Eye (tissue), 1 donor: ENCODE results near the gene ZDHHC21.
"Not testable (repeated sequence)": the region's sequence is repeated elsewhere in the genome, so short reads cannot be mapped to it uniquely, and the experiment has no call there.

Source experiments
- DNase-seq: peaks from one replicate; pipeline ENCODE4 v3.0.0-alpha.2; 2015

Gene ZDHHC21

GRCh38 chr9:14678776-14679175 is 14.5 kb downstream of the ZDHHC21 start:
- no peak for DNase-seq

GRCh38 chr9:14677872-14678271 is 15.4 kb downstream of the ZDHHC21 start:
- no peak for DNase-seq

GRCh38 chr9:14677396-14677795 is 15.8 kb downstream of the ZDHHC21 start:
- DNase-seq: no peak

- DNase-seq: no peak
Measured at GRCh38 chr9:14674630-14675029, 18.6 kb downstream of the ZDHHC21 start.

- no peak for DNase-seq
Measured at GRCh38 chr9:14671377-14671776, 21.9 kb downstream of the ZDHHC21 start.

- no peak for DNase-seq
Measured at GRCh38 chr9:14670718-14671117, 22.5 kb downstream of the ZDHHC21 start.

GRCh38 chr9:14664022-14664421 is 29.2 kb downstream of the ZDHHC21 start:
- DNase-seq: not testable (repeated sequence)

GRCh38 chr9:14662060-14662453 is 31.2 kb downstream of the ZDHHC21 start:
- no peak for DNase-seq

GRCh38 chr9:14661421-14662059 is 31.7 kb downstream of the ZDHHC21 start:
- DNase-seq: peak; percentile 72

GRCh38 chr9:14660721-14661120 is 32.5 kb downstream of the ZDHHC21 start:
- DNase-seq: no peak

GRCh38 chr9:14654932-14655331 is 38.3 kb downstream of the ZDHHC21 start:
- DNase-seq: no peak

GRCh38 chr9:14653511-14653910 is 39.7 kb downstream of the ZDHHC21 start:
- DNase-seq: no peak

- peak; percentile 53 for DNase-seq
Measured at GRCh38 chr9:14652729-14653377, 40.4 kb downstream of the ZDHHC21 start.

- DNase-seq: no peak
Measured at GRCh38 chr9:14650596-14650995, 42.6 kb downstream of the ZDHHC21 start.

GRCh38 chr9:14645648-14646047 is 47.6 kb downstream of the ZDHHC21 start:
- no peak for DNase-seq

- no peak for DNase-seq
Measured at GRCh38 chr9:14640967-14641366, 52.3 kb downstream of the ZDHHC21 start.

GRCh38 chr9:14640294-14640693 is 52.9 kb downstream of the ZDHHC21 start:
- DNase-seq: no peak

GRCh38 chr9:14633906-14634565 is 59.2 kb downstream of the ZDHHC21 start:
- no peak for DNase-seq

- no peak for DNase-seq
Measured at GRCh38 chr9:14633148-14633547, 60.1 kb downstream of the ZDHHC21 start.

GRCh38 chr9:14627513-14627912 is 65.7 kb downstream of the ZDHHC21 start:
- DNase-seq: peak; percentile 58

- DNase-seq: no peak
Measured at GRCh38 chr9:14618836-14619420, 74.3 kb downstream of the ZDHHC21 start.

GRCh38 chr9:14616188-14616982 is 76.8 kb downstream of the ZDHHC21 start:
- peak; percentile 65 for DNase-seq

- DNase-seq: no peak
Measured at GRCh38 chr9:14608540-14608939, 84.7 kb downstream of the ZDHHC21 start.
